GM12878 (cell line): Measurements from ENCODE around the gene AP3S2. TPM values are rescaled to one million over a fixed set of nuclear protein-coding genes. Genes with fewer than 3 reads are reported as not detected.
A peak's percentile ranks its signal among the peaks of the same experiment; 100 is the strongest.

ENCODE experiments used
- ATAC-seq: fragments of 200-7000 bp; cut with Tn5 transposase; 3 replicates; pipeline ENCODE4 v1.9.1; 2020; ENCODE audit warnings: mild to moderate bottlenecking, moderate library complexity
- BruUV-seq: library from RNA; stranded (reverse); fragments of 400-500 nt; replicated peaks from 2 replicates; lab custom pipeline; 2021; lab: Mats Ljungman, UMichigan
- CTCF ChIA-PET: fragments of 300-600 bp; sonication (Branson Sonifier 250); formaldehyde crosslinking; extraction: SDS; loops from one replicate; lab custom pipeline; 2021; ENCODE audit warnings: inconsistent platforms; lab: Yijun Ruan, JAX
- POLR2A ChIA-PET: fragments of 350-600 bp; formaldehyde crosslinking; extraction: SDS; loops from one replicate; lab custom pipeline; 2021; ENCODE audit warnings: inconsistent platforms; lab: Charles Lee
- RAD21 ChIA-PET: fragments of 300-600 bp; sonication (Branson Sonifier 250); formaldehyde crosslinking; loops from one replicate; lab custom pipeline; 2023; ENCODE audit warnings: antibody characterized with exemption; ENCODE audit not compliant: unreplicated experiment; lab: Charles Lee
- SMC1A ChIA-PET: fragments of 300-600 bp; sonication (Branson Sonifier 250); formaldehyde crosslinking; loops from one replicate; lab custom pipeline; 2023; ENCODE audit not compliant: unreplicated experiment, uncharacterized antibody; lab: Charles Lee
- DNase-seq: peaks from one replicate; pipeline ENCODE4 v3.0.0-alpha.2; 2011; ENCODE audit warnings: low read depth, low spot score
- FAIRE-seq: peaks from 3 replicates; lab custom pipeline; 2011; peaks lifted over from hg19 to GRCh38; lab: Jason Lieb, UNC
- H2AFZ ChIP-seq: 2 replicates; pipeline ENCODE4 v1.6.0; 2011; ENCODE audit warnings: low read depth, low read length, control low read depth; ENCODE audit not compliant: control insufficient read depth
- H3K27ac ChIP-seq: 2 replicates; pipeline ENCODE4 v1.5.1; 2011; ENCODE audit warnings: control low read depth; ENCODE audit not compliant: control insufficient read depth, insufficient read depth
- H3K27me3 ChIP-seq, 2 experiments: replicated peaks in 1 of 2; 2 replicates each; pipeline versions ENCODE4 v1.6.0 to v1.6.1; 2011; ENCODE audit warnings: low read length in 1 of 2; ENCODE audit not compliant: control insufficient read depth in 2 of 2, insufficient read depth in 2 of 2
- H3K36me3 ChIP-seq, 2 experiments: 2 replicates each; pipeline ENCODE4 v1.5.1; 2011; ENCODE audit warnings: low read length in 1 of 2; ENCODE audit not compliant: control insufficient read depth in 2 of 2, insufficient read depth in 2 of 2
- H3K4me1 ChIP-seq: 2 replicates; pipeline ENCODE4 v1.6.1; 2011; ENCODE audit warnings: mild to moderate bottlenecking, low read length, moderate library complexity, mixed read lengths; ENCODE audit not compliant: control insufficient read depth, insufficient read depth
- H3K4me2 ChIP-seq: 2 replicates; pipeline ENCODE4 v1.6.0; 2011; ENCODE audit warnings: control low read depth; ENCODE audit not compliant: control insufficient read depth, insufficient read depth
- H3K4me3 ChIP-seq: fragments of 200-600 bp; sonication (generic); 2 replicates; pipeline ENCODE4 v1.5.1; 2016
- H3K79me2 ChIP-seq: 2 replicates; pipeline ENCODE4 v1.6.0; 2011; ENCODE audit warnings: low read length; ENCODE audit not compliant: control insufficient read depth, insufficient read depth
- H3K9ac ChIP-seq: 2 replicates; pipeline ENCODE4 v1.8.0; 2011; ENCODE audit warnings: low read length, control low read depth, mixed read lengths; ENCODE audit not compliant: control insufficient read depth, insufficient read depth
- H3K9me3 ChIP-seq: replicated peaks from 3 replicates; pipeline ENCODE4 v1.5.1; 2011; ENCODE audit warnings: mild to moderate bottlenecking, low read length; ENCODE audit not compliant: control insufficient read depth, insufficient read depth
- H4K20me1 ChIP-seq: 2 replicates; pipeline ENCODE4 v1.6.0; 2011; ENCODE audit not compliant: control insufficient read depth, insufficient read depth
- BCL11A ChIP-seq: IDR thresholded peaks from 2 replicates; pipeline ENCODE4 v1.6.1; 2011; ENCODE audit warnings: low read depth, low read length
- HDAC2 ChIP-seq: fragments of 200-600 bp; sonication (generic); IDR thresholded peaks from 2 replicates; pipeline ENCODE4 v1.6.1; 2017
- JUND ChIP-seq: IDR thresholded peaks from 2 replicates; pipeline ENCODE4 v1.6.1; 2012; ENCODE audit warnings: low read depth, mild to moderate bottlenecking, low read length, improper control_type of control experiment, moderate library complexity
- MXI1 ChIP-seq: fragments of 150-350 bp; IDR thresholded peaks from 2 replicates; pipeline ENCODE4 v1.6.1; 2011; ENCODE audit warnings: low read depth, mild to moderate bottlenecking, inconsistent platforms, low read length, improper control_type of control experiment
- NFXL1 ChIP-seq: fragments of 450-650 bp; IDR thresholded peaks from 2 replicates; pipeline ENCODE4 v1.6.1; 2017; ENCODE audit warnings: antibody characterized with exemption, mild to moderate bottlenecking, borderline replicate concordance
- NR2C2 ChIP-seq: IDR thresholded peaks from 2 replicates; pipeline ENCODE4 v1.6.1; 2011; ENCODE audit warnings: borderline replicate concordance, low read depth; ENCODE audit not compliant: control insufficient read depth, insufficient read length
- POLR2AphosphoS5 ChIP-seq: IDR thresholded peaks from 2 replicates; pipeline ENCODE4 v1.6.1; 2011; ENCODE audit warnings: mild to moderate bottlenecking, low read length, inconsistent platforms
- SMAD1 ChIP-seq: fragments of 450-650 bp; IDR thresholded peaks from 2 replicates; pipeline ENCODE4 v1.6.1; 2018; ENCODE audit warnings: mild to moderate bottlenecking, low read depth; ENCODE audit not compliant: partially characterized antibody
- SMARCA5 ChIP-seq: fragments of 450-650 bp; IDR thresholded peaks from 2 replicates; pipeline ENCODE4 v1.6.1; 2017; ENCODE audit warnings: mild to moderate bottlenecking
- ZNF207 ChIP-seq: fragments of 450-650 bp; IDR thresholded peaks from 2 replicates; pipeline ENCODE4 v1.6.1; 2014; ENCODE audit warnings: antibody characterized with exemption, mild to moderate bottlenecking, borderline replicate concordance
- ZNF24 ChIP-seq: fragments of 450-650 bp; IDR thresholded peaks from 2 replicates; pipeline ENCODE4 v1.6.1; 2017; ENCODE audit warnings: antibody characterized with exemption, mild to moderate bottlenecking
- ZSCAN29 ChIP-seq: fragments of 450-650 bp; IDR thresholded peaks from 2 replicates; pipeline ENCODE4 v1.6.1; 2017; ENCODE audit warnings: mild to moderate bottlenecking, moderate library complexity
- WGBS: methylation state at CpG from one replicate; pipeline ENCODE4 v1.1.6; 2016; ENCODE audit warnings: low lambda C conversion rate; ENCODE audit not compliant: insufficient replicate concordance, insufficient coverage; ENCODE audit errors: missing lambda C conversion rate; 5-methylcytosine and 5-hydroxymethylcytosine counted together
- in situ Hi-C: fragments of 300-500 bp; cut with MboI; formaldehyde crosslinking; loops from 9 replicates; pipeline ENCODE4 v1.14.3; 2018; ENCODE audit warnings: mixed read lengths
- intact Hi-C: fragments of 100-400 bp; cut with micrococcal nuclease; formaldehyde crosslinking; loops from one replicate; pipeline ENCODE4 v1.14.2; 2022; ENCODE audit not compliant: unreplicated experiment
- polyA plus RNA-seq, 11 experiments: library from polyadenylated mRNA; depleted of rRNA in 4 of 11; unstranded in 6 of 11; stranded (reverse) in 5 of 11; fragments of >200 nt; fragmentation: Nextera tagmentation in 4 of 11; fragmentation: Illumina TruSeq in 1 of 11; extraction: Ambion mirVana in 4 of 11; extraction: Trizol in 1 of 11; gene quantifications; 1 replicate in 1 of 11; 2 replicates in 10 of 11; pipeline versions ENCODE4 v1.2.1 to v1.2.3, GENCODE V29; 2011 to 2016; ENCODE audit warnings: inconsistent platforms in 2 of 11, missing spikeins in 2 of 11, low read depth in 1 of 11
- total RNA-seq, 4 experiments: library from RNA; depleted of rRNA in 3 of 4; stranded (reverse); fragments of >200 nt in 3 of 4; fragmentation: Illumina TruSeq in 1 of 4; extraction: Trizol in 1 of 4; gene quantifications; 2 replicates each; pipeline versions ENCODE4 v1.2.1 to v1.2.3, GENCODE V29; 2013 to 2021

AP3S2 gene
- total and polyA plus RNA-seq, 10 of the 15 experiments (the other 5 are each of a cell fraction or from before 2014, with no cell fraction given), result 10.0 to 43.6 (median 26.0) TPM

- Histone ChIP-seq H3K4me3 (no peak overlapping the region), H3K79me2 (no peaks in the 10 kb centered on the region), H4K20me1 (no peaks in the 10 kb centered on the region), H3K4me1 (peaks cover 14% of the 10 kb centered on the region), H3K27ac (no peak overlapping the region), H3K27me3 (no peaks in the 10 kb centered on the region), H3K9ac (no peak overlapping the region), H3K9me3 (no peaks in the 10 kb centered on the region), H3K4me2 (no peak overlapping the region), H2AFZ (no peak overlapping the region), H3K36me3 (peaks cover 0 to 1% of the 10 kb centered on the region in 2 experiments; a peak in 2 of 4 replicates)
- FAIRE-seq (no peak), ATAC-seq (no peak), DNase-seq (no peak)
- CTCF ChIA-PET, result interaction anchor here (0.6 to 5.1 kb wide), 7 partner anchors 11 to 288 kb away, joined by 3 to 31 read pairs (median 4); no protein-coding TSS in a partner anchor
- SMC1A ChIA-PET, result interaction anchor here (0.7 to 3.0 kb wide), 3 partner anchors 11 to 34 kb away, joined by 3 to 14 read pairs (median 10); no protein-coding TSS in a partner anchor
- TF ChIP-seq ZSCAN29, result no peak
- no peak for TF ChIP-seq MXI1
- TF ChIP-seq NFXL1, result no peak
- TF ChIP-seq SMARCA5, result no peak
- BruUV-seq, result no TSS peak
- in situ Hi-C loops, result no loop called here
- intact Hi-C loops, result no loop called here
- POLR2A ChIA-PET, result no interaction called here
- RAD21 ChIA-PET, result interaction anchor here (0.5 to 1.4 kb wide), 2 partner anchors 11 to 80 kb away, joined by 3 to 7 read pairs; no protein-coding TSS in a partner anchor
These were observed 29.9 kb downstream of the AP3S2 start for GRCh38 chr15:89863918-89864317.

- 95% methylated on average over 2 of the region's 2 CpGs for WGBS
- Histone ChIP-seq H3K79me2 (no peaks in the 10 kb centered on the region), H3K4me2 (0 out of 2 replicates have a peak overlapping the region, but pooled peaks have one; percentile 30), H3K4me3 (no peak overlapping the region), H3K27ac (no peak overlapping the region), H4K20me1 (no peaks in the 10 kb centered on the region), H2AFZ (no peak overlapping the region), H3K9me3 (no peaks in the 10 kb centered on the region), H3K27me3 (no peaks in the 10 kb centered on the region), H3K9ac (no peak overlapping the region), H3K4me1 (peaks cover 14% of the 10 kb centered on the region), H3K36me3 (peaks cover 0 to 3% of the 10 kb centered on the region in 2 experiments; a peak in 2 of 4 replicates)
- BruUV-seq, result no TSS peak
- FAIRE-seq (peak; percentile 23), ATAC-seq (no peak), DNase-seq (no peak)
- ChIA-PET CTCF (interaction anchor here (0.7 to 2.2 kb wide), 5 partner anchors 9 to 121 kb away, joined by 3 to 14 read pairs (median 4); no protein-coding TSS in a partner anchor), SMC1A (interaction anchor here (0.7 to 2.1 kb wide), 6 partner anchors 8 to 100 kb away, joined by 3 to 11 read pairs (median 4); no protein-coding TSS in a partner anchor), POLR2A (interaction anchor here (0.5 kb wide), 1 partner anchor 92 kb away, joined by 6 read pairs; no protein-coding TSS in a partner anchor), RAD21 (interaction anchor here (0.7 to 1.5 kb wide), 3 partner anchors 8 to 14 kb away, joined by 3 to 6 read pairs (median 3); no protein-coding TSS in a partner anchor)
- intact Hi-C loops, result no loop called here
- in situ Hi-C loops, result no loop called here
- no peak for TF ChIP-seq BCL11A
- no peak for TF ChIP-seq SMAD1
- no peak for TF ChIP-seq POLR2AphosphoS5
- no peak for TF ChIP-seq NR2C2
- no peak for TF ChIP-seq ZNF24
- no peak for TF ChIP-seq JUND
- no peak for TF ChIP-seq HDAC2
- no peak for TF ChIP-seq ZNF207
These were observed 32.9 kb downstream of the AP3S2 start for GRCh38 chr15:89860891-89861290.
